T47D (cell line): Measurements from ENCODE around the gene MOB1A.
"Not testable (repeated sequence)": the region's sequence is repeated elsewhere in the genome, so short reads cannot be mapped to it uniquely, and the experiment has no call there.

ENCODE experiments used
- DNase-seq, 2 experiments: peaks; one replicate each; pipeline versions ENCODE4 v3.0.0 to v3.0.0-alpha.2; 2011 to 2012; ENCODE audit warnings: low read depth in 1 of 2, low spot score in 1 of 2
- JUND ChIP-seq: IDR thresholded peaks from 2 replicates; pipeline ENCODE4 v1.6.1; 2012; ENCODE audit warnings: low read depth
- in situ Hi-C: cut with HindIII; loops from 2 replicates; pipeline ENCODE4 v1.10.0; 2016; ENCODE audit warnings: low sequenced_read_pairs, low pct_unique_long_range_greater_than_20kb

The MOB1A gene

DNA sequence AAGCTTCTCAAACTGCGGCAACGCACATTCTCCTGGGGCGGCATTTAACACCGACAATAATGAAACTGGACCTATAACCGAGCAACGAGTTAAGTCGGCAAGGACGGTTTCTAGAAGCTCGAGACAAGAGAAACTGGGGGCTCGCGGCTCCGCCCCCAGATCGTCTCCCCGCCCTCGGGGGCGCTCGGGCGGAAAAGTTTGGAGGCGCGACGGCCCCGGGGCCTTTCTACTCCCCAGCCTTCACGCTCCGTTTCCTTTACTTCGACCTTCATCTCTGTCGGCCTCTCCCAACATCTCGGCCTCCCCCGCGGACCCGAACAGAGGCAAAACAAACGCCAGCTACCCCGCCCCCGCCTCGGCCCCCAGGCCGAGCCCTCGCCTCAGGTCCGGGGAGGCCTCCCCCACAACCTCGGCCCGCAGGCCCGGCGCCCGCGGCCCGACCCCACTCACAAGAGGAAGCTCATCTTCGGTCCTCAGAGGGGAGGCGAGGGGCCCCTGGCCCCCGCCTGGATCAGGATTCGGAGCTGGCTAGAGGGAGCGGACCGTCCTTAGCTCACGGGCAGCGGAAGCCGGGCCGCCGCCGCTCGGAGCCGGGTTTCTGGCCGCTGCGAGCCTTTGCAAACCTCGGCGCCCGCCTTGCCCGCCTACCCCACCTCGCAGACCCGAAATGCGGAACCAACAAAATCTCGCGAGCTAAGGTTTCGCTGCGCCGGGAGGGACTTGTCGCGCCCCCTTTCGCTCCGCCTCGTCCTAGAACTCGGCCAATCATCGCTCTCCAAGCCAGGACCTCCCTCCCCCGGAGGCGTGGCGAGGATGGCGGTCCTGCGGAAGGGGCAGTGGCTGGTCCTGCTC lies at the start of gene MOB1A:
Gene MOB1A, minus strand, starts transcription at position 669 of the 852 bp plus-strand sequence. Its CDS starts 205 bp downstream, at position 464.
- no peak for TF ChIP-seq JUND
- DNase-seq: peak; percentile 71 to 98
- in situ Hi-C loops: no loop called here

DNA sequence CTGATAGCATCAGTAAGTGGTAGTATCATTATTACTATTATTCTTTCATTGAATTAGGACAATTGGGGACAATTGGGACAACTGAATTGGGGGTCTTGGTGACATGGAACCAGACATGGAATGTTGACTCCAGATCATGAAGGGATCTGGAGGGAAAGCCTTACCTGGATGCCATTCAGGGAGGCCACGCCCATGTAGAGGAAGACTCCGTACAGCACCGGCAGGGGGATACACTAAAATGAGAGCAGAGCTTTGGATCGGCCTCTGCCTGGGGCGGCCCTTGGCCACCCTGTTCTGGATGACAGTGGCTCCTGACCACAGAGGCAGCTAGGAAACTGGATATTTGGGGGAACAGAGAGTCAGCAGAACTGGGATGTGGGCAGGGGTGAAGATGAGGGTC lies 49.0 kb upstream of the MOB1A start:
- in situ Hi-C loops: no loop called here
- no peak for TF ChIP-seq JUND
- DNase-seq: no peak

- no peak for TF ChIP-seq JUND
- DNase-seq: no peak
- in situ Hi-C loops: no loop called here
Observed at GRCh38 chr2:74226648-74227213, 48.1 kb upstream of the MOB1A start.

DNA sequence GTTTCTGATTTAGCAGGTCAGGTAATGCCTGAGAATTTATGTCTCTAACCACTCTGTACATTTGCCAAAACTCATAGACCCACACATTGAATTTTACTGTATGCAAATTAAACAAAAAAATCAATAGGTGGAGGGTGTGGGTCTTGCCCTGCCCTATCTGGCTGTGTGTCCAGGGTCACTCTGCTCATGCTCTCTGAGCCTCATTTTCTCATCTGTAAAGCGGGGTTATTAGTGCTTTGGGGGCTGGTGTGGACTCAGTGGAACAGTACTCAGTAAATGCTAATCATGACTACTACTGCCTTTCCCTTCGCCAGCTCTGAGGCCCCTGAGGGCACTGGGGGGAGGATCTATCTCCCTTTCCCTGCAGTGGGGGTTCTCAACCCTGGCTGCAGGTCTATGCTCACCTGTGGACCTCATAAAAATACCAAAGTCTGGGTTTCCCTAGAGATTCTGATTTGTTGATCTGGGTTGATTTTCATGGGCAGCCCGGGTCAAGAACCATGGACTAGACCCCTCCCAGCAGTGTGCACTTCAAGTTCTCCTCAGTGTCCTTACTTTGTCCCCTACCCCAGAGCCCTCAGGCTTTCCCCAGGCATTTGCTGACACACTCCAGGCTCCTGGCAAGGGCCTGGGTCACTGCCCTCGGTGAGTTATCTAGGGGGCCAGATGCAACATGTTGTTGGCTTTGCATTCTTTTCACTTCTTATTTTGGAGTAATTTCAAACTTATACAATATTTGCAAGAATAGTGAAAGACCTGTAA lies 47.2 kb upstream of the MOB1A start:
- in situ Hi-C loops: no loop called here
- no peak for TF ChIP-seq JUND
- no peak for DNase-seq

GRCh38 chr2:74223941-74224770 lies 45.5 kb upstream of the MOB1A start:
- no peak for DNase-seq
- in situ Hi-C loops: no loop called here
- no peak for TF ChIP-seq JUND

DNA sequence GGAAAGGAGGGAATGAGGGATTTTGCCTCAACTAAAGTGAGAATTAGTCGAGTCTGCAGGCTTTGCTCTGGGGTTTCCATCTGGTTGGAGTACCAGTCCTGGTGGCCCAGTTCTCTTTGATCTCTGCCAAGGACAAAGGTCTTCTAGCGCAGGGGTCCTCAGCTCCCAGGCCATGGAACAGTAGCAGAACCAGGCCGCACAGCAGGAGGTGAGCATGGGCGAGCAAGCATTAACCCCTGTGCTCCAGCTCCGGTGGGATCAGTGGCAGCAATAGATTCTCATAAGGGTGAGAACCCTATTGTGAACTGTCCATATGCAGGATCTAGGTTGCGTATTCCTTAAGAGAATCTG lies 43.6 kb upstream of the MOB1A start:
- in situ Hi-C loops: no loop called here
- no peak for TF ChIP-seq JUND
- no peak for DNase-seq

- DNase-seq: no peak
- TF ChIP-seq JUND: no peak
- in situ Hi-C loops: no loop called here
Observed at GRCh38 chr2:74221604-74222299, 43.1 kb upstream of the MOB1A start.

- in situ Hi-C loops: no loop called here
Observed at GRCh38 chr2:74221091-74221490, 42.4 kb upstream of the MOB1A start.

DNA sequence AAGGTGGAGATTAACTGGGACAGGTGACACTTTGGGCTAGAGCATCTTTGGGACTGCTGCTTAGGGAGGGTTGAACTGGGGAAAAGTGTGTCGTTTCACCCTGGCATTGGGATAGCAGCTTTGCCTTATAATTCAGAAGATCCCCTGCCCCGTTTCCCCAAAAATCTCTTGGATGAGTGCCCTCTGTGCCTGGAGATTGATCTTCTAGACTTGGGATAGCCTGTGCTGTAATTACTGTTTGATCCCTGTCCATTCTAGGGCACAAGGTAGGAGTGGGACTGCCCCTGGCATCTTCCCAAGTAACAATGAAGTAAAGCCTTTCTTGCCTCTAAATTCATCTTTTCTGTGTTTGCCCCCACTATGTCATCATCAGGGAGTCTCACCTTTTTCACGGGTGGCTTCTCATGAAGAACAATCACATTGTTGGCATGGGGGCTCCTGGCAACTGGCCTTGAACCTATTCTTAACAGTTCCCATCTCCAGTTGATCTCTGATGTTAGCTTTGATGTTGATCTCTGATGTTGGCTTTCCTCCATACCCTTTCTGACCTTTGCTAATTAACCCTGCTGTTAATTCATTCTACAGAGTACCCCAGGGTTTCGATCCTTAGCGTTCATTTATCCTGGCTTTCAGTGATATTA lies 41.3 kb upstream of the MOB1A start:
- in situ Hi-C loops: no loop called here
- no peak for TF ChIP-seq JUND

More at GRCh38 chr2:74221091-74221490, 42.4 kb upstream of the MOB1A start:
- TF ChIP-seq JUND: no peak
- no peak for DNase-seq

GRCh38 chr2:74216642-74217041 lies 38.0 kb upstream of the MOB1A start:
- DNase-seq: no peak
- in situ Hi-C loops: no loop called here
- no peak for TF ChIP-seq JUND

More for the DNA sequence above, 41.3 kb upstream of the MOB1A start:
- DNase-seq: no peak

GRCh38 chr2:74215771-74216170 lies 37.1 kb upstream of the MOB1A start:
- in situ Hi-C loops, DNase-seq: not testable (repeated sequence)
